MV-4-11 (cell line): Measurements from ENCODE around the gene TUBAL3.
"Not testable (repeated sequence)": the region's sequence is repeated elsewhere in the genome, so short reads cannot be mapped to it uniquely, and the experiment has no call there.

Source experiments
- DNase-seq: peaks from one replicate; lab custom pipeline; 2025; lab: John Stamatoyannopoulos, UW

TUBAL3 gene

DNA sequence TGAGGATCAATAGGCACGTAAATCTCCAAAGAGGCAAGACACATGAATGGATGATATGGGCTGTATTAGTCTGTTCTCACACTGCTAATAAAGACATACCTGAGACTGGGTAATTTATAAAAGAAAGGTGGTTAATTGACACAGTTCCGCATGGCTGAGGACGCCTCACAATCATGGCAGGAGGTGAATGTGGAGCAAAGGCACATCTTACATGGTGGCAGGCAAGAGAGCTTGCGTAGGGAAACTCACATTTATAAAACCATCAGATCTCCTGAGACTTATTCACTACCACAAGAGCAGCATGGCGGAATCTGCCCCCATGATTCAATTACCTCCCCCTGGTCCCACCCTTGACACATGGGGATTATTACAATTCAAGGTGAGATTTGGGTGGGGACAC, 25.4 kb downstream of the TUBAL3 start:
- not testable (repeated sequence) for DNase-seq

- DNase-seq = no peak
Observed at GRCh38 chr10:5376450-5376849, 28.2 kb downstream of the TUBAL3 start.

DNA sequence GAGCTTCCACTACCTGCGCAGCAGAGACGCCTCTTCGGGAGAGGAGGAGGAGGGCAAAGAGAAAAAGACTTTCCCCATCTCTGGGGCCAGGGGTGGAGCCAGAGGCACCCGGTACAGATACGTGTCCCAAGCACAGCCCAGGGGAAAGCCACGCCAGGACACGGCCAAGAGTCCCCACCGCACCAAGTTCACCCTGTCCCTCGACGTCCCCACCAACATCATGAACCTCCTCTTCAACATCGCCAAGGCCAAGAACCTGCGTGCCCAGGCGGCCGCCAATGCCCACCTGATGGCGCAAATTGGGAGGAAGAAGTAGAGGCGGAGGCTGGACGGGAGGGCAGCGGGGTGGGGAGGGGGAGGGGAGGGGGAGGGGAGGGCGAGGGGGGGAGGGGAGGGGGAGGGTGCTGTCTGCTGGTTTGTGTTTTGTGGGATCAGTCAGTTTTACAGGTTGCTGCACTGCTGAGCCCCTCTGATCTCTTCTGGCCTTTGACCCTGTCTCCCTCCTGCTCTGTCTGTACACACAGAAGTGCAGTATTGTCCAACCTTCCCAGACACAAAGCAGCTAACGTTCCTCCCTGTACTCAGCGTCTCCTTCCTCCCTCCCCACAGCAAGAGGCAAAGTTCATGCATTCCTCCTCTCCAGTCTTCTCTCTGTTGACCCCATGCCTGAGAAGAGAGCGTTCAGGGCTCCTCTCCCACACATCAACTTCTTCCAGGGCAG, 30.6 kb downstream of the TUBAL3 start:
- DNase-seq = no peak

DNA sequence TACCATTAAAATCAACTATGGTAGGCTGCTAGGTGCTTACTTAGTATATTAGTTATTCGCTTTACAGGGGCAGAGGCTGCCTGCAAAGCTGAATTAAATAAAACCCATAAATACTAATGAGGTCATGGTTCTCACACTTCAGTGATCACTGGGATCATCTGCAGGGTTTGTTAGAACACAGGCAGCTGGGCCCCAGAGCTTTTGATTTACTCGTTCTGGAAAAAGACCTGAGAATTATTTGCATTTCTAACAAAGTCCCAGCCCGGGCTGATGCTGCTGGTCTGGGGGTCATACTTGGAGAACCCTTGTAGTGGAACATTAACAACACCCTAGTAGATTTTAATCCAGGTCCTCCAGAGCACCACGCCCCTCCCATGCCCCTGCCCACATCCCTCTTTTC, 31.3 kb downstream of the TUBAL3 start:
- DNase-seq = no peak

DNA sequence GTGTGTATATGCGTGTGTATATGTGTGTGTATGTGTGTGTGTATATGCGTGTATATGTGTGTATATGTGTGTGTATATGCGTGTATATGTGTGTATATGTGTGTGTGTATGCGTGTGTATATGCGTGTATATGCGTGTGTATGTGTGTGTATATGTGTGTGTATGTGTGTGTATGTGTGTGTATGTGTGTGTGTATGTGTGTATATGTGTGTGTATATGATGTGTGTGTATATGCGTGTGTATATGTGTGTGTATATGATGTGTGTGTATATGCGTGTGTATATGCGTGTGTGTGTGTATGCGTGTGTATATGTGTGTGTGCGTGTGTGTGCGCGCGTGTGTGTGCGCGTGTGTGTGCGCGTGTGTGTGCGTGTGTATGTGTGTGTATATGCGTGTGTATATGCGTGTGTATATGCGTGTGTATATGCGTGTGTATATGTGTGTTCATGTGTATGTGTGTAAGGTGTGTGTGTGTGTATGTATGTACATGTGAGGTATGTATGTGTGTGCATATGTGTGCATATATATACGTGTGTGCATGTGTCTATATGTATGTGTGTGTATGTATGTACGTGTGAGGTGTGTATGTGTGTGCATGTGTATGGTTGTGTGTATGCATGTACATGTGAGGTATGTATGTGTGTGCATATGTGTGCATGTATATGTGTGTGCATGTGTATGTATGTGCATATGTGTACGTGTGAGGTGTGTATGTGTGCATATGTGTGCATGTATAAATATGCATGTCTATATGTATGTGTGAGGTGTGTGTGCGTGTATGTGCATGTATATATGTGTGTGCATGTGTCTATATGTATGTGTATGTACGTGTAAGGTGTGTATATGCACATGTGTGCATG, 33.9 kb downstream of the TUBAL3 start:
- DNase-seq = no peak

GRCh38 chr10:5369362-5370158, 35.1 kb downstream of the TUBAL3 start:
- no peak for DNase-seq

DNA sequence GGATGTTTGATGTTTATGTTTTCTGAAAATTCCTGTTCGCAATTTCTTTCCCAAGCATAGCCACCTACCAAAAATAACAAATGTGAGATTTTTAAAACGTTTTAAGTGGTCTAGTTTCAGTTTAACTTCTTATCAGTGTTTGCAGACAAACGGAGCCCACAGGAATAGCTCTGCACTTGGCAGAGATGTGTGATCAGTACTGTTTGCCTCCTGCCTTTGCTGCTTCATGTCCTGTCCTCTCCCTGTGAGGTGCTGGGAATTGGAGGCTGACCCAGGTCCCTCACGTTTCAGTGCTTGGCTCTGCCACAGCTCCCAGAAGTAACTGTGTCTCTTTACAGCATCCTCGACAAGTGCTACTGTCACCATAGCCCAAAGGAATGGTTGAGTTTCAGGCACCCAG, 38.7 kb downstream of the TUBAL3 start:
- no peak for DNase-seq

DNA sequence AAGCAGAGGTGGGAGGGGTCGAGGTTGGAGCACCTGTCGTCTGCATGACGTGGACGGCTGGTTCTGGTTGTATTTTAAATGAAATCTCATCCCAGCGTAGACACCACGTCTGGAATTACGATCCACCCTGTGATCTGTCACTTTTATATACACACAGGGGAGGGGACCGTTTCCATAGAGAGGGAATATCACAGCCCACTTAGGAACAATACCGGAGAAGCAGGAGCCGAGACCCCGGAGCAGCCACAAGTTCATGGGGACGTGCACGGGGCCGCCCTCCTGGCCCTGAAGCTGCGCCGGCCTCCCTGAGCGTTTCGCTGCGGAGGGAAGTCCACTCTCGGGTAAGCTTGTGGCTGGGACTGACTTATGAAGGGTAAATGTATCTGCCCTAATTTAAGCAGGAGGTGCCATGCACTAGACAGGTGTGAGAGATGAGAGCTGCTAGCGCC, 39.7 kb downstream of the TUBAL3 start, which contains the start of gene UCN3:
UCN3 (plus strand) TSS at position 77 of the 449 bp plus-strand sequence. CDS start 8,755 bp downstream, outside the sequence.
- no peak for DNase-seq

- no peak for DNase-seq
Observed at GRCh38 chr10:5364374-5364773, 40.3 kb downstream of the TUBAL3 start.

DNA sequence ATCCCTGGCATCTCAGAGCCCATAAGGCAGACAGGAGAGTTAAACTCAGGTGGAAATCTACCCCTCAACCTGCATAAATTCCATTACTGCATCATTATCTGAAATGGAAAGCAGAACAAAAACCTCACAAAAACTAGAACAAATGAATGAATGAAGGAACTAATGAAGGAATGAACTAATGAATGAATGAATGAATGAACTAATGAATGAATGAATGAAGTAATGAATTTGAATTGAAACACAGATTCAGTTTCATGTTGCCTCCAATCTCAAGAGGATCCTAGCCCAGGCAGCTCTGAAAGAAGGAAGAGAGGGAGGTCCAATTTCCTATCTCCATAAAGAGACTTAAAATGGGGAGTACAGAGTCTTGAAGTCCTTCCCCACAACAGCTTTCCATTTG, 41.8 kb downstream of the TUBAL3 start:
- no peak for DNase-seq

GRCh38 chr10:5361966-5362365, 42.7 kb downstream of the TUBAL3 start:
- no peak for DNase-seq

DNA sequence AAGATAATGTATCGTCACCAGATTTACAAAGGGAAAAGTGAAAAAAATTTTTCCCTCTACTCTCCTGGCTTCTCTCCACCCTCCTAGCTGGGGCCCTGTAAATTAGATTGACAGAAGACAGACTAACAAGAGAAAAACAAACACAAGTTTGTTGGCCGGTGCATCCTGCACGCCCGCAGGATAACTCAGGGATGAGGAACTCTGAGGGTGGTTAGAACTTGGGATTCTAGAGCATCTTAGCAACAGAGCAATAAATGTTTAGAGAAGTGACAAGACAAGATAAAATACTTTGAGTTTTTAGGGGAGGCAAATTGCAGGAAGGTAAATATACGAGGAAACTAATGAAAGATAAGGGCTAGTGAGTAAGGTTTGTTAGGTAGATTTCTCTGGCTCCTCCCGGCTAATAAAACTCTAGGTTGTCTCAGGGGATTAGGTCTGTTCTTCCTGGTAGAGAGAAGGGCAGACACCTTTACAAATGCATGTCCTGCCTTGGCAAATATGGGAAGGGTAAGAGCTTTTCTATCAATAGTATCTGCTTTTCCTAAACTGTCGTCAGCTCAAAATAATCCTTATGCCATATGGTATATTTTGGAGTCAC, 44.2 kb downstream of the TUBAL3 start:
- DNase-seq = no peak

GRCh38 chr10:5356302-5356763, 48.3 kb downstream of the TUBAL3 start:
- DNase-seq = peak; percentile 88

- no peak for DNase-seq
Observed at GRCh38 chr10:5355594-5356301, 48.9 kb downstream of the TUBAL3 start.

GRCh38 chr10:5354068-5354467, 50.6 kb downstream of the TUBAL3 start:
- peak; percentile 85 for DNase-seq

DNA sequence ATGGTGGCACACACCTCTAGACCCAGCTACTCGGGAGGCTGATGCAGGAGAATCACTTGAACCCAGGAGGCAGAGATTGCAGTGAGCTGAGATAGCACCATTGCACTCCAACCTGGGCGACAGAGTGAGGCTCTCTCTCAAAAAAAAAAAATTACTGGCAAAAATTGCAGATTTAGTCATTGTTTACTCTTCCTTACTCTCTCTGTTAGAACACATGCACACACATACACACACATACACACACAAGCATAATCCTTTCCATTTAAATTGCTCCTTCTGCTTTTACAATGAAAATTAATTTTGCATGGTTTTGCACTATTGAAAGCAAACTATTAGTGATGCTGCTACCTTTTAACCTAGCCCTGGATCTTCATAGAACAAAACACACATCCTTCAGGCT, 55.3 kb downstream of the TUBAL3 start:
- DNase-seq = no peak

- no peak for DNase-seq
Observed at GRCh38 chr10:5346881-5347280, 57.7 kb downstream of the TUBAL3 start.

GRCh38 chr10:5344746-5345145, 59.9 kb downstream of the TUBAL3 start:
- DNase-seq = no peak

GRCh38 chr10:5343979-5344378, 60.6 kb downstream of the TUBAL3 start:
- DNase-seq = no peak

DNA sequence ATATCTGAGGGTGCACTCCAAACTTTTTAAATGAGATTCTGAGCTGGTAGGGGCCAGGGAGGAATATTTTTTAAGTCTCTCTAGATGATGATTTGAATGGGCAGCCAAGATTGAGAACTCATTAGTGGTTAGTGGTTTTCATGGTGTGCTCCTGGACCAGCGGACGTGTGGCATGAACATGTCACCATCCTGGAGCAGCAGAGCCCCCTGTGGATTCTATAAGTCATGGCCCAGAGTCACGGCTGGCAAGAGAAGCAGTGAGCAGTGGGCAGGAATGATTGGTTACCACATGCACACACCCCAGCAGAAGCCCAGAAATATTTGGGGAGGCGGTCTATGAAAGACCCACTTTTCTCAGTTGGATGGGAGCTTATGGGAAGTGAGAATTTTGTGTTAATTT, 61.1 kb downstream of the TUBAL3 start:
- peak; percentile 9 for DNase-seq
